LHCN-M2 (cell line): ENCODE measurements around the gene LAMTOR4. TPM values are rescaled to one million over a fixed set of nuclear protein-coding genes. Genes with fewer than 3 reads are reported as not detected.

Source experiments
- DNase-seq: peaks from one replicate; pipeline ENCODE4 v3.0.0-alpha.2; 2012; ENCODE audit warnings: low read depth
- total RNA-seq: library from RNA; depleted of rRNA; stranded (reverse); fragments of >200 nt; gene quantifications from 2 replicates; pipeline ENCODE4 v1.2.3, GENCODE V29; 2014

Gene LAMTOR4
- total RNA-seq, 1 experiment from 2014 or later, result 202 TPM

GRCh38 chr7:100153708-100154535, 5.2 kb downstream of the LAMTOR4 start:
- no peak for DNase-seq

- no peak for DNase-seq
Observed at GRCh38 chr7:100154651-100155491, 6.2 kb downstream of the LAMTOR4 start.

GRCh38 chr7:100155553-100156317, 7.0 kb downstream of the LAMTOR4 start:
- DNase-seq, result no peak

- DNase-seq, result no peak
Observed at GRCh38 chr7:100156331-100157068, 7.8 kb downstream of the LAMTOR4 start.

- no peak for DNase-seq
Observed at GRCh38 chr7:100157069-100157333, 8.3 kb downstream of the LAMTOR4 start.

GRCh38 chr7:100157334-100158228, 8.9 kb downstream of the LAMTOR4 start:
- peak; percentile 77 for DNase-seq

GRCh38 chr7:100158229-100159098, 9.7 kb downstream of the LAMTOR4 start, which contains the start of gene TRAPPC14:
Gene TRAPPC14 (minus strand): TSS chr7:100158723. CDS start chr7:100158499, 224 bp downstream.
- DNase-seq, result peak; percentile 84

- peak; percentile 49 for DNase-seq
Observed at GRCh38 chr7:100159099-100159623, 10.4 kb downstream of the LAMTOR4 start.

- no peak for DNase-seq
Observed at GRCh38 chr7:100160067-100160466, 11.3 kb downstream of the LAMTOR4 start.

- DNase-seq, result no peak
Observed at GRCh38 chr7:100163006-100163531, 14.4 kb downstream of the LAMTOR4 start.

GRCh38 chr7:100163871-100164270, 15.2 kb downstream of the LAMTOR4 start:
- no peak for DNase-seq

GRCh38 chr7:100166317-100166940, 17.7 kb downstream of the LAMTOR4 start:
- no peak for DNase-seq

- no peak for DNase-seq
Observed at GRCh38 chr7:100166970-100167911, 18.5 kb downstream of the LAMTOR4 start.

GRCh38 chr7:100167912-100168323, 19.2 kb downstream of the LAMTOR4 start:
- peak; percentile 34 for DNase-seq

- DNase-seq, result no peak
Observed at GRCh38 chr7:100169147-100169850, 20.6 kb downstream of the LAMTOR4 start.
